Stimulated activated CD4-positive, alpha-beta T cell treated with anti-CD3 and anti-CD28 coated beads, Interleukin-2, amount 100 ng/mL, for 4 hours (primary cell): ENCODE results near the gene MYNN.
A peak's percentile ranks its signal among the peaks of the same experiment; 100 is the strongest.
"Not testable (repeated sequence)": the region's sequence is repeated elsewhere in the genome, so short reads cannot be mapped to it uniquely, and the experiment has no call there.

Source experiments
- DNase-seq: peaks from one replicate; pipeline ENCODE4 v3.0.0-alpha.2; 2020; ENCODE audit warnings: low read depth

MYNN gene

DNA sequence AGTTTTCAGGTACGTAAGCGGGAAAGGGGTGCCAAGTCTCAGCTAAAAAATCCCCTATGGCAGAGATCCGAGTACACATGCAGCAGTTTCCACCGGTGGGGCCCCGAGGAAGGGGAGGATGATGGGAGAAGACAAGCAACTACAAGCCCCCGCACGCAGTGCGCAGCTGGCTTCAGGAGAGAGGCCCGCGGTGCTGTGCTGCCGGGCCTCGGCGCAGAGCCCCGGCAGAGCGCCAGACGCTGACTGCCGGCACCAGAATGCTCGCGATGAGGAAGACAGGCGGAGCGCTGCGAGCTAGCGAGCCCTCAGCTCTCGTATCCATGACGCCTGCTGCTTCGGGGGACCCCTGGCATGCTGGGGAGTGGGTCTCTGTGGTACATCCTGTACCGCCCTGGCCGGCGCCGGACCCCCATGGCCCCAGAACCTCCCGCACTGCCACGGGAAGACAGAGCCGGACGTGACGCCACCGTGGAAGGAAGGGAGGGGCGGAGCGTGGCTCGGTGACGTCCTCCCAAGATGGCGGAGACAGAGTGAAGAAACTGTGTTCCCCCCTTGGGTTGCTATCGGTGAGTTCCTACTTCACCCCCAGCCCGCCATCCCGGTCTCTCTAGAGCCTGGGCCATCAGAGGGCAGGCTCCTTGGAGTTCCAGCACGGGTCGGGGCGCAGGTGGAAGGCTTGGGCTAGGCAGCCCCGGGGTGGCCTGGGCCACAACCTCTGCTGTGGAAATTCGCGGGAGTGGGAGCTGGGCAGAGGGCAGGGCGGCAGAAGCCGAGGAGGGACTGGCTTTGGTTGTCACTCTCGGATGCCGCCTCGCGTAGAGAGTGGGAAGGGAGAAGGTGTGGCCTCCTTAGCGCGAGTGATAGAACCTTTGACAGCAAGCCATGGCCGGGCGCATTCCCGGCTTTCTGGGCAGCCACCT, at the start of gene MYNN:
Gene MYNN, plus strand, starts transcription at position 500 of the 920 bp plus-strand sequence. CDS start 900 bp downstream, outside the sequence.
- DNase-seq = peak; percentile 88

GRCh38 chr3:169731857-169732256, 41.3 kb upstream of the MYNN start:
- DNase-seq = not testable (repeated sequence)

GRCh38 chr3:169739067-169739466, 34.1 kb upstream of the MYNN start:
- no peak for DNase-seq

DNA sequence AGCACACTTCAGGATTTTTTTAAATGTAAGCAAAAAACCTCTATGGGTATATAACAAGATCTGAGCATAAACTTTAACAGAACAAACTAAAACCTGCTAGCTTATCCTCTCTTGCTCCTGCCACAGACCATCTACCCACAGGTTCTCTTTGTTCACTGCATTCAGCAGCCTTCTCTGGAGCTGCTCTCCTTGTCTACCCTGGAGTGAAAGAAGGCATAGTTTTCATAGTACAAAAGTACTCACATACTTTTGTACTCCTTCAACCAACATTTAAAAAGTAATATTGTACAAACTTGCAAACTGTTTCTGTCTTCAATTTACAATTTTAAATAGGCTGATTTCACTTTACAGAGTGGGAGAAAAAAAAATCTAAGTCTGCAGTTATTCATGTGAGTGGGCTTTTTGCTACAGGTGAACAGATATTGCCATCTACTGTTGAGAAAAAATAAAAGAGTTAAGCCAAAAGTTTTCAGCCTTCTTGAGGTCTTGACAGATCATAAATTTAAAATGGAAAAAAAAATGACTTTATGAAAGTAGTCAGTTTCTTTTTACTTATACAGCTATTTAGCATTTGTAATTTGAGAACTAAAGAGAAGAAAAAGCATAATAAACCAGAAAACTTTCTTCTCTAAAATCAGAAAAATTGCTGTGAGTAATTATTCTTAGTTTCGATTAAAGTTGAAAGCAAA, 28.7 kb upstream of the MYNN start:
- no peak for DNase-seq

DNA sequence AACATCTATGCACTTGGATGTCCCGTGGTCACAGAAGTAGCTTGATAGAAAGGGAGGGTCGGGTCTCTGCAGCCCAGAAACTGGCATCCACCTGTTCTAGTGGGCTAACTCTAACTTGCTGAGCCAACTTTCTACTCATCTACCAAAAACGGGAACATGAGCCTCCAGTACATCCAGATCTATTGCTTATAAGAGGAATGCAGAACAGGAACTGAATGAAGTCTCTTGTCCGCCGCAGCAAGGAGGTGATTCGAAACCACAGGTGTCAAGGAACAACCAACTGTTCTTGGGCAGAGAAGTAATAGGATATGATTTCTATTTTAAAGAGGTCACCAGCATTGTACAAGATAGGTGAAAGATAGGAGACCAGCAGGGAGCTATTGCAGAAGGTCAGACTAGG, 26.3 kb upstream of the MYNN start:
- DNase-seq = no peak

DNA sequence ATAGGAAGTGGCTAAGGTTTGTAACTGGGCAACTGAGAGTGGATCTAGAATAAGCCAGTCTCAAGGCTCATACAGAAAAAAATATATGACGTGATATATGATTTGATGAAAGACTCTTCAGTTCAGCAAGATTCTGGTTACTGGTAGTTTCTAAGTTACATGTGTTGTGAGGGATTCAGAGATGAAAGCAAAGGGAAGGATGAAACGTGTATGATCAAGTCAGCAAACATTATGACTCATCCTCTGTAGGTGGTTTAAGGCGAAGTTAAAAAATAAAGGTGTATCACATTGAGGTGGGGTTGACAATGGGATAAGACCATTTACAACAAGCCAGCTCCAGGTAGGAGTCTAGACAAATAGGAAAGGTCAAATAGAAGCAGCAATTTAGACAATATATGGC, 24.5 kb upstream of the MYNN start:
- no peak for DNase-seq

DNA sequence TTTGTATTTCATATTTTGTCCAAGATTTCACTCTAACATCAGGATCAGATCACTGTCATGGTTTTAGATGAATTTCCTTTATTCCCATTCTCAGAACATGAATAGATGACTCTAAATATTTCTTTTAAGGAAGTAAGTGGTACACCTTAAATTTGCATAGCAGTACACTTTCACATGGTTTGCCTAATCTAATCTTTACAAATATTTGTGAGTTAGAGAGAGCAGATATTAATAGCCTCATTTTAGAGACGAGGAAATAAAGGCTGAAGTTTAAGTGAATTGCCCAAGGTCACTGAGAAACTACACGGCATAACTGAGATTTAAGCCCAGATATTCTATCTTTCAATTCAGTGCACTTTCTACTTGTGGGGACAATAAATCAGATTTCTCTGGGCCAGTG, 22.5 kb upstream of the MYNN start:
- DNase-seq = no peak

DNA sequence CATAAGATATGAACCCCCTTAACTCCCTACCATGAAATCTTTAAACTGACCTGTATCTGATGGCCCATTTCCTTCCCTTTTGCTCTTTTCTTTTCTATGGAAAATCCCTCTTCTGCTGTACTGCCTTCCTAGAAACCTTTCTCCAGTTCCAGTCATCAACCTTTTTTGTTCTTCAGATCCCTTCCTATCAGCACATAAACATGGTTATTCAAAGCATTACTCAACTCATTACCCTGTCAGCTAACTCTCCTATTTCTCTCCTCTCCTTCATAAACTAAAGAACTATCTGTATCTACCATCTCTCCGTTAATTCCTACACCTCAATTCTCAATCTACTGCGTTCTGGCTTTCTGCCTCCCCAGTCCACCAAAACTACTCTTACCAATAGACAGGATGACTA, 21.3 kb upstream of the MYNN start:
- no peak for DNase-seq

- no peak for DNase-seq
Measured at GRCh38 chr3:169754711-169755110, 18.5 kb upstream of the MYNN start.

DNA sequence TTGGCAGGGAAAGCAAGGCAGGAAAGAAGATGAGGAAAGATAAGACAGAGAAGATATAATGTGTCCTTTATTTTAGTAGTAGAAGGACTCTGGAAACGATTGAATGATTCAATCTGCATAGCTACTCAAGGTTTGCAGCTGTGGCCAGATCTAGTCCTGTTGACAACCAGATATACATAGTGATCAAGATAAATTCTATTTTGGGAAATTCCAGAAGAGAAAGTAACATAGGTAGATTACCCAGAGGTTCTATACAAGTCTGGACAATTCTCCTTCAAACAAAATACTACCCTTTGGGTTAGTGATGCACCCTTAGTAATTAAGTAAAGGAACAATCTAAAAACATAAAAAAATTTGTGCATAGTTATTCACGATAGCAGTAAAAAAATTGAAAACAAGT, 17.7 kb upstream of the MYNN start:
- no peak for DNase-seq

- DNase-seq = no peak
Measured at GRCh38 chr3:169758359-169758994, 14.7 kb upstream of the MYNN start.

GRCh38 chr3:169759256-169759655, 13.9 kb upstream of the MYNN start:
- no peak for DNase-seq

- no peak for DNase-seq
Measured at GRCh38 chr3:169760479-169760878, 12.7 kb upstream of the MYNN start.

DNA sequence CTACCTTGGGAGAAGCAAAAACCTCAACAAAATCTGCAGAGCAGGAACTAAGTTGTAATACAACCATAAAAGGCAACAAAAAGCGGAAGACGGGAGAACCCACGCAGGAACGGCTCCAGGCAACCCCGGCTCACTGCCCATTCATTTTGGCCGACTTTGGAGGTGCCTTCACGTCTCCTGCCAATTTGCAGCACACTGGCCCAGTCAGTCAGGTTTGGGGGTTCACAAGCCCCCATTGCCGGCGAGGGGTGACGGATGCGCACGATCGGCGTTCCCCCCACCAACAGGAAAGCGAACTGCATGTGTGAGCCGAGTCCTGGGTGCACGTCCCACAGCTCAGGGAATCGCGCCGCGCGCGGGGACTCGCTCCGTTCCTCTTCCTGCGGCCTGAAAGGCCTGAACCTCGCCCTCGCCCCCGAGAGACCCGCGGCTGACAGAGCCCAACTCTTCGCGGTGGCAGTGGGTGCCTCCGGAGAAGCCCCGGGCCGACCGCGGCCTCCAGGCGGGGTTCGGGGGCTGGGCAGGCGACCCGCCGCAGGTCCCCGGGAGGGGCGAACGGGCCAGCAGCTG, 8.8 kb upstream of the MYNN start:
- peak; percentile 48 for DNase-seq

- DNase-seq = peak; percentile 87
Measured at GRCh38 chr3:169764882-169765612, 8.1 kb upstream of the MYNN start, which contains the start of gene TERC. Gene TERC, minus strand, starts transcription at chr3:169765060.

DNA sequence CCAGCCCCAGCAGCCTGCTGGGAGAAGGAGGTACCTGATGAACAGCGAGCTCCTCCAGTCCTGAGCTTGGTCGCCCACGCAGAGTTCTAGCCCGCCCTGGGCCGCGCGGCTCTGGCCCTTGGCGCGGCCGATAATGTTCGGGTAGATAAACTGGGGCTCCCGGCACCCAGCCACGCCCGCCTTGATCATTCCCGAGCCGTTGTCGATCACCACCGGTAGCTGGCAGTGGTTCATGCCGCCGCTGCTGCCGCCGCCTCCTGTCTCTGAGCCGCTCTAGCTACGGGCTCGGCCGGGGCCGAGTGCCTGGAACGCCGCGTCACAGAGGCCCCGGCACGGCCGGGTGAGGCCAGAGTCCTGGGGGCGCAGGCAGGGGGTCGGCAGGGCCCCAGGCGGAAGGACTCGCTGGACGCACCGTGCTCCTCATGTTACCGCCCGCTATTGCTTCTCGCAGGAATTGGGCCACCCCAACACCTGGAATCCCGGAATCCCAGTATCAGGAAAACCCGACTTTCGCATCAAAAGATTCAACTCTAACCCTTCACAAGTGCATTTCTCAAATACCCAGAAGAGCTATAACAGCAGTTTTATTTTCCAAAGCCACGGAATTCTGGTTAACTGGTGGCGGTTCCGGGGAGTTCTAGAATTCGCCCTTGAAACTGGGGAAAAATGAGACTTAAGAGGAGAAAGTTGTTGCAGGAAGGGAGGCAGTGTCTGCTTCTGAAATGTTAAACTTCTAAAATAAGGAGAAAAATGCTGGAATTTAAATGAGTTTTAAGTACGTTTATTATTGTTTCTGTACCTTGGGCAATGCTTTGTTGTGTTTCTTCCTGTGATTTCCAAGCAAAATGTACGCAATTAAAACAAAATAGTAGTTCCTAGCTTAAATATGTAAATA, 3.7 kb upstream of the MYNN start, which contains the start of gene ACTRT3:
Gene ACTRT3, minus strand, starts transcription at position 275 of the 895 bp plus-strand sequence. Its CDS starts 41 bp downstream, at position 234.
- DNase-seq = peak; percentile 46

- peak; percentile 43 for DNase-seq
Measured at GRCh38 chr3:169771497-169772304, 1.5 kb upstream of the MYNN start.

DNA sequence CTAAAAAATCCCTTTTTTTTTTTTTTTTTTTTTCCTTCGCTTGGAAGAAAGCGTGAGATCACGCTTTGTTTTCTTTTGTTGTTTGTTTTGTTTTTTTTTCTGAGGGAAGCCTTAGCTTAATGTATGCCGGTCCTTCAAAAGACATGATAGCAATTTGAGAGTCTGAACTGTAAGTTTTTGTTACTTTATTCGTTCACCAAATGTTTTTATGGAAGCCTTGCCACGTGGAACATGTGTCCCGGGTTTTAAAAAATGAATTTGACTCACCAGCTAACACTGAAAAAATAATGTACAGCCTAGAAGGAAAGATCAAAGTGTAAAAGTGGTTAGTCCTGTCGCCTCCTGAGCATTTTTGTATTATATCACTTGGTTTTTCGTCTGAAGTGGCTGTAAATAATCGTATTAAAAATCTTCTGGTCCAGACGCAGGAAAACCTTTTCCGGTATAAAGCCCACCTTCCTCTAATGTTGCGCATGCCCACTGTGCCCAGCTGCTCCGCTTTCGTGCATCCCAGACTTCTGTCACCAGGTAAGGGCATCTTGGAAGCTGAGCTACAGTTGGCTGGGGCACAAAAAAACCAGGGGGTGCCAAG, 795 bp upstream of the MYNN start:
- peak; percentile 52 for DNase-seq

- DNase-seq = no peak
Measured at GRCh38 chr3:169774186-169774585, 990 bp downstream of the MYNN start.
